MM.1S (cell line): Measurements from ENCODE around the gene CTU1.

Experiments
- DNase-seq: peaks from one replicate; pipeline ENCODE4 v3.0.0-alpha.2; 2015
- H2AFZ ChIP-seq: fragments of 300-600 bp; sonication (generic); 2 replicates; pipeline ENCODE4 v1.6.0; 2016; ENCODE audit warnings: antibody characterized with exemption, low read length
- H3F3A ChIP-seq: fragments of 300-600 bp; sonication (generic); 2 replicates; pipeline ENCODE4 v1.6.1; 2016; ENCODE audit warnings: mild to moderate bottlenecking, antibody characterized with exemption, low read length, moderate library complexity, mixed read lengths; ENCODE audit not compliant: insufficient read depth
- H3K27ac ChIP-seq: fragments of 300-600 bp; sonication (generic); 2 replicates; pipeline ENCODE4 v1.5.1; 2016; ENCODE audit warnings: mild to moderate bottlenecking, low read length
- H3K27me3 ChIP-seq: fragments of 300-600 bp; sonication (generic); replicated peaks from 2 replicates; pipeline ENCODE4 v1.6.0; 2016; ENCODE audit warnings: low read length; ENCODE audit not compliant: insufficient read depth
- H3K36me3 ChIP-seq: fragments of 300-600 bp; sonication (generic); replicated peaks from 2 replicates; pipeline ENCODE4 v1.6.1; 2016; ENCODE audit warnings: mild to moderate bottlenecking, low read length, mixed read lengths; ENCODE audit not compliant: insufficient read depth
- H3K4me1 ChIP-seq: fragments of 300-600 bp; sonication (generic); 2 replicates; pipeline ENCODE4 v1.6.1; 2016; ENCODE audit warnings: low read length, mixed read lengths
- H3K4me2 ChIP-seq: fragments of 300-600 bp; sonication (generic); 2 replicates; pipeline ENCODE4 v1.6.0; 2016; ENCODE audit warnings: low read depth, low read length
- H3K4me3 ChIP-seq: fragments of 300-600 bp; sonication (generic); 2 replicates; pipeline ENCODE4 v1.5.1; 2016; ENCODE audit warnings: low read length, mixed read lengths
- H3K79me2 ChIP-seq: fragments of 300-600 bp; sonication (generic); 2 replicates; pipeline ENCODE4 v1.6.1; 2016; ENCODE audit warnings: mixed run types, low read length, mixed read lengths
- H3K9ac ChIP-seq: fragments of 300-600 bp; sonication (generic); 2 replicates; pipeline ENCODE4 v1.6.1; 2016; ENCODE audit warnings: low read length, mixed read lengths
- H3K9me2 ChIP-seq: fragments of 300-600 bp; sonication (generic); replicated peaks from 2 replicates; pipeline ENCODE4 v1.6.1; 2016; ENCODE audit warnings: mild to moderate bottlenecking, low read length, mixed read lengths; ENCODE audit not compliant: insufficient read depth
- H3K9me3 ChIP-seq: fragments of 300-600 bp; sonication (generic); replicated peaks from 2 replicates; pipeline ENCODE4 v1.6.1; 2016; ENCODE audit warnings: mild to moderate bottlenecking, low read length, mixed read lengths; ENCODE audit not compliant: insufficient read depth
- H4K20me1 ChIP-seq: fragments of 300-600 bp; sonication (generic); 2 replicates; pipeline ENCODE4 v1.6.1; 2016; ENCODE audit warnings: mild to moderate bottlenecking, low read length, moderate library complexity, mixed read lengths; ENCODE audit not compliant: insufficient read depth
- CTCF ChIP-seq: fragments of 300-600 bp; sonication (generic); IDR thresholded peaks from 2 replicates; pipeline ENCODE4 v1.5.1; 2016; ENCODE audit warnings: antibody characterized with exemption, low read length, mixed read lengths
- EZH2 ChIP-seq: fragments of 300-600 bp; sonication (generic); optimal IDR thresholded peaks from 2 replicates; pipeline ENCODE3; 2017; ENCODE audit warnings: low read depth, mild to moderate bottlenecking, antibody characterized with exemption, low read length, mixed read lengths
- EZH2phosphoT487 ChIP-seq: fragments of 300-600 bp; sonication (generic); IDR thresholded peaks from 2 replicates; pipeline ENCODE4 v1.6.1; 2018; ENCODE audit warnings: antibody characterized with exemption, low read length

The CTU1 gene

GRCh38 chr19:51097796-51098195 is 10.4 kb downstream of the CTU1 start:
- Histone ChIP-seq H3K4me2 (no peak overlapping the region), H3K27me3 (no peaks in the 10 kb centered on the region), H3K9ac (no peak overlapping the region), H3K79me2 (peaks cover 2% of the 10 kb centered on the region; the same call in 1 of the 2 replicates), H3K9me2 (no peaks in the 10 kb centered on the region), H3K27ac (no peak overlapping the region), H3K9me3 (no peaks in the 10 kb centered on the region), H2AFZ (no peak overlapping the region), H3K4me1 (no peaks in the 10 kb centered on the region), H4K20me1 (no peaks in the 10 kb centered on the region), H3F3A (no peaks in the 10 kb centered on the region), H3K4me3 (no peak overlapping the region), H3K36me3 (0 out of 2 replicates have a peak, but pooled peaks cover 6% of the 10 kb centered on the region)
- DNase-seq, result no peak
- no peak for TF ChIP-seq EZH2phosphoT487
- no peak for TF ChIP-seq CTCF
- no peak for TF ChIP-seq EZH2

- Histone ChIP-seq H3K4me2 (no peak overlapping the region), H3K9me3 (no peaks in the 10 kb centered on the region), H3K36me3 (0 out of 2 replicates have a peak, but pooled peaks cover under 1% of the 10 kb centered on the region), H3K4me3 (no peak overlapping the region), H2AFZ (no peak overlapping the region), H3K27me3 (no peaks in the 10 kb centered on the region), H4K20me1 (no peaks in the 10 kb centered on the region), H3K4me1 (no peaks in the 10 kb centered on the region), H3F3A (no peaks in the 10 kb centered on the region), H3K79me2 (peaks cover 2% of the 10 kb centered on the region; the same call in 1 of the 2 replicates), H3K9ac (no peak overlapping the region), H3K9me2 (no peaks in the 10 kb centered on the region), H3K27ac (no peak overlapping the region)
- peak; percentile 24 for DNase-seq
- TF ChIP-seq EZH2 (no peak), CTCF (peak; percentile 42)
Measured at GRCh38 chr19:51097166-51097738, 11.0 kb downstream of the CTU1 start.

GRCh38 chr19:51096473-51097165 is 11.6 kb downstream of the CTU1 start:
- H3K9me3 ChIP-seq, result no peaks in the 10 kb centered on the region
- H3K79me2 ChIP-seq, result peaks cover 2% of the 10 kb centered on the region; the same call in 1 of the 2 replicates
- no peak for DNase-seq
- no peak overlapping the region for H2AFZ ChIP-seq
- no peaks in the 10 kb centered on the region for H3K27me3 ChIP-seq
- no peaks in the 10 kb centered on the region for H3K9me2 ChIP-seq
- no peaks in the 10 kb centered on the region for H3K36me3 ChIP-seq
- H3F3A ChIP-seq, result no peaks in the 10 kb centered on the region
- no peak overlapping the region for H3K9ac ChIP-seq
- H3K27ac ChIP-seq, result no peak overlapping the region
- TF ChIP-seq EZH2 (no peak), CTCF (no peak), EZH2phosphoT487 (no peak)
- H3K4me2 ChIP-seq, result no peak overlapping the region
- no peaks in the 10 kb centered on the region for H3K4me1 ChIP-seq
- no peaks in the 10 kb centered on the region for H4K20me1 ChIP-seq
- H3K4me3 ChIP-seq, result no peak overlapping the region
